GM19455 (cell line): ENCODE results near the gene ZNF816.
"Not testable (repeated sequence)": the region's sequence is repeated elsewhere in the genome, so short reads cannot be mapped to it uniquely, and the experiment has no call there.

Experiments
- ATAC-seq: cut with Tn5 transposase; IDR thresholded peaks from one replicate; pipeline ENCODE4 v1.9.1; 2021; ENCODE audit not compliant: unreplicated experiment

The ZNF816 gene

GRCh38 chr19:52962394-52963246, at the start of gene ZNF816:
Gene ZNF816 (minus strand): TSS chr19:52962881. CDS start chr19:52956089, 6,792 bp downstream.
- peak; percentile 94 for ATAC-seq

GRCh38 chr19:53012006-53012405, 49.3 kb upstream of the ZNF816 start:
- no peak for ATAC-seq

- no peak for ATAC-seq
Observed at GRCh38 chr19:53010494-53010893, 47.8 kb upstream of the ZNF816 start.

GRCh38 chr19:53008061-53008778, 45.5 kb upstream of the ZNF816 start:
- no peak for ATAC-seq

GRCh38 chr19:53007606-53008005, 44.9 kb upstream of the ZNF816 start:
- ATAC-seq, result no peak

GRCh38 chr19:53007200-53007599, 44.5 kb upstream of the ZNF816 start:
- no peak for ATAC-seq

- no peak for ATAC-seq
Observed at GRCh38 chr19:53004242-53004641, 41.6 kb upstream of the ZNF816 start.

GRCh38 chr19:53002479-53002878, 39.8 kb upstream of the ZNF816 start:
- no peak for ATAC-seq

GRCh38 chr19:52997975-52998374, 35.3 kb upstream of the ZNF816 start:
- ATAC-seq, result no peak

GRCh38 chr19:52995711-52996110, 33.0 kb upstream of the ZNF816 start:
- no peak for ATAC-seq

GRCh38 chr19:52993342-52994178, 30.9 kb upstream of the ZNF816 start:
- ATAC-seq, result no peak

- ATAC-seq, result no peak
Observed at GRCh38 chr19:52992109-52993004, 29.7 kb upstream of the ZNF816 start.

- ATAC-seq, result no peak
Observed at GRCh38 chr19:52991484-52991883, 28.8 kb upstream of the ZNF816 start.

- no peak for ATAC-seq
Observed at GRCh38 chr19:52990759-52991418, 28.2 kb upstream of the ZNF816 start.

- no peak for ATAC-seq
Observed at GRCh38 chr19:52988506-52988905, 25.8 kb upstream of the ZNF816 start.

- no peak for ATAC-seq
Observed at GRCh38 chr19:52987221-52987620, 24.5 kb upstream of the ZNF816 start.

- ATAC-seq, result not testable (repeated sequence)
Observed at GRCh38 chr19:52983167-52983566, 20.5 kb upstream of the ZNF816 start.

GRCh38 chr19:52981329-52981728, 18.6 kb upstream of the ZNF816 start:
- ATAC-seq, result no peak

GRCh38 chr19:52967772-52968171, 5.1 kb upstream of the ZNF816 start:
- no peak for ATAC-seq

GRCh38 chr19:52963247-52963618, 552 bp upstream of the ZNF816 start:
- peak; percentile 31 for ATAC-seq
